ENCODE results near the gene SPDEF.

SPDEF gene

GRCh38 chr6:34554291-34555006 lies 1.7 kb downstream of the SPDEF start:
- TF ChIP-seq CTCF (conservative IDR thresholded peaks at IDR 0.05; ENCODE audit: low read depth, low read length): no peak
- no peak for DNase-seq (ENCODE audit: low read depth)
- H3K4me3 ChIP-seq (ENCODE audit: low read depth, low read length): no peak overlapping the region

- no peak for TF ChIP-seq CTCF (conservative IDR thresholded peaks at IDR 0.05; ENCODE audit: low read depth, low read length)
- H3K4me3 ChIP-seq (ENCODE audit: low read depth, low read length): no peak overlapping the region
- DNase-seq (ENCODE audit: low read depth): no peak
These were observed 2.4 kb downstream of the SPDEF start for GRCh38 chr6:34553750-34554149.

- H3K4me3 ChIP-seq (ENCODE audit: low read depth, low read length): no peak overlapping the region
- DNase-seq (ENCODE audit: low read depth): no peak
- no peak for TF ChIP-seq CTCF (conservative IDR thresholded peaks at IDR 0.05; ENCODE audit: low read depth, low read length)
These were observed 3.0 kb downstream of the SPDEF start for GRCh38 chr6:34553146-34553545.

GRCh38 chr6:34552620-34553019 lies 3.5 kb downstream of the SPDEF start:
- DNase-seq (ENCODE audit: low read depth): no peak
- no peak for TF ChIP-seq CTCF (conservative IDR thresholded peaks at IDR 0.05; ENCODE audit: low read depth, low read length)
- H3K4me3 ChIP-seq (ENCODE audit: low read depth, low read length): no peak overlapping the region

GRCh38 chr6:34551720-34552119 lies 4.4 kb downstream of the SPDEF start:
- no peak for TF ChIP-seq CTCF (conservative IDR thresholded peaks at IDR 0.05; ENCODE audit: low read depth, low read length)
- no peak overlapping the region for H3K4me3 ChIP-seq (ENCODE audit: low read depth, low read length)
- no peak for DNase-seq (ENCODE audit: low read depth)

GRCh38 chr6:34549804-34550202 lies 6.3 kb downstream of the SPDEF start:
- H3K4me3 ChIP-seq (ENCODE audit: low read depth, low read length): no peak overlapping the region
- TF ChIP-seq CTCF (conservative IDR thresholded peaks at IDR 0.05; ENCODE audit: low read depth, low read length): no peak
- no peak for DNase-seq (ENCODE audit: low read depth)

Measured in choroid plexus epithelial cell (primary cell).